GM12878 (cell line): ENCODE measurements around the gene TRIM38. TPM values are rescaled to one million over a fixed set of nuclear protein-coding genes. Genes with fewer than 3 reads are reported as not detected.

Source experiments
- ATAC-seq: fragments of 200-7000 bp; cut with Tn5 transposase; 3 replicates; pipeline ENCODE4 v1.9.1; 2020; ENCODE audit warnings: mild to moderate bottlenecking, moderate library complexity
- BruUV-seq: library from RNA; stranded (reverse); fragments of 400-500 nt; replicated peaks from 2 replicates; lab custom pipeline; 2021; lab: Mats Ljungman, UMichigan
- CTCF ChIA-PET: fragments of 300-600 bp; sonication (Branson Sonifier 250); formaldehyde crosslinking; extraction: SDS; loops from one replicate; lab custom pipeline; 2021; ENCODE audit warnings: inconsistent platforms; lab: Yijun Ruan, JAX
- POLR2A ChIA-PET: fragments of 350-600 bp; formaldehyde crosslinking; extraction: SDS; loops from one replicate; lab custom pipeline; 2021; ENCODE audit warnings: inconsistent platforms; lab: Charles Lee
- RAD21 ChIA-PET: fragments of 300-600 bp; sonication (Branson Sonifier 250); formaldehyde crosslinking; loops from one replicate; lab custom pipeline; 2023; ENCODE audit warnings: antibody characterized with exemption; ENCODE audit not compliant: unreplicated experiment; lab: Charles Lee
- SMC1A ChIA-PET: fragments of 300-600 bp; sonication (Branson Sonifier 250); formaldehyde crosslinking; loops from one replicate; lab custom pipeline; 2023; ENCODE audit not compliant: unreplicated experiment, uncharacterized antibody; lab: Charles Lee
- DNase-seq: peaks from one replicate; pipeline ENCODE4 v3.0.0-alpha.2; 2011; ENCODE audit warnings: low read depth, low spot score
- FAIRE-seq: peaks from 3 replicates; lab custom pipeline; 2011; peaks lifted over from hg19 to GRCh38; lab: Jason Lieb, UNC
- H2AFZ ChIP-seq: 2 replicates; pipeline ENCODE4 v1.6.0; 2011; ENCODE audit warnings: low read depth, low read length, control low read depth; ENCODE audit not compliant: control insufficient read depth
- H3K27ac ChIP-seq: 2 replicates; pipeline ENCODE4 v1.5.1; 2011; ENCODE audit warnings: control low read depth; ENCODE audit not compliant: control insufficient read depth, insufficient read depth
- H3K27me3 ChIP-seq, 2 experiments: replicated peaks in 1 of 2; 2 replicates each; pipeline versions ENCODE4 v1.6.0 to v1.6.1; 2011; ENCODE audit warnings: low read length in 1 of 2; ENCODE audit not compliant: control insufficient read depth in 2 of 2, insufficient read depth in 2 of 2
- H3K36me3 ChIP-seq, 2 experiments: 2 replicates each; pipeline ENCODE4 v1.5.1; 2011; ENCODE audit warnings: low read length in 1 of 2; ENCODE audit not compliant: control insufficient read depth in 2 of 2, insufficient read depth in 2 of 2
- H3K4me1 ChIP-seq: 2 replicates; pipeline ENCODE4 v1.6.1; 2011; ENCODE audit warnings: mild to moderate bottlenecking, low read length, moderate library complexity, mixed read lengths; ENCODE audit not compliant: control insufficient read depth, insufficient read depth
- H3K4me2 ChIP-seq: 2 replicates; pipeline ENCODE4 v1.6.0; 2011; ENCODE audit warnings: control low read depth; ENCODE audit not compliant: control insufficient read depth, insufficient read depth
- H3K4me3 ChIP-seq: fragments of 200-600 bp; sonication (generic); 2 replicates; pipeline ENCODE4 v1.5.1; 2016
- H3K79me2 ChIP-seq: 2 replicates; pipeline ENCODE4 v1.6.0; 2011; ENCODE audit warnings: low read length; ENCODE audit not compliant: control insufficient read depth, insufficient read depth
- H3K9ac ChIP-seq: 2 replicates; pipeline ENCODE4 v1.8.0; 2011; ENCODE audit warnings: low read length, control low read depth, mixed read lengths; ENCODE audit not compliant: control insufficient read depth, insufficient read depth
- H3K9me3 ChIP-seq: replicated peaks from 3 replicates; pipeline ENCODE4 v1.5.1; 2011; ENCODE audit warnings: mild to moderate bottlenecking, low read length; ENCODE audit not compliant: control insufficient read depth, insufficient read depth
- H4K20me1 ChIP-seq: 2 replicates; pipeline ENCODE4 v1.6.0; 2011; ENCODE audit not compliant: control insufficient read depth, insufficient read depth
- BACH1 ChIP-seq: fragments of 450-650 bp; IDR thresholded peaks from 2 replicates; pipeline ENCODE4 v1.6.1; 2017; ENCODE audit warnings: mild to moderate bottlenecking, borderline replicate concordance
- CBX3 ChIP-seq: fragments of 200-600 bp; sonication (generic); IDR thresholded peaks from 2 replicates; pipeline ENCODE4 v1.6.1; 2016; ENCODE audit warnings: low read depth, borderline replicate concordance
- JUND ChIP-seq: IDR thresholded peaks from 2 replicates; pipeline ENCODE4 v1.6.1; 2012; ENCODE audit warnings: low read depth, mild to moderate bottlenecking, low read length, improper control_type of control experiment, moderate library complexity
- MYC ChIP-seq: IDR thresholded peaks from 2 replicates; pipeline ENCODE4 v1.6.1; 2011; ENCODE audit warnings: mild to moderate bottlenecking, low read length, moderate library complexity, inconsistent platforms; ENCODE audit not compliant: insufficient read depth, insufficient replicate concordance, insufficient read length, severe bottlenecking
- NFYA ChIP-seq: IDR thresholded peaks from 2 replicates; pipeline ENCODE4 v1.6.1; 2011; ENCODE audit warnings: low read depth, mild to moderate bottlenecking, low read length, improper control_type of control experiment, borderline replicate concordance
- PML ChIP-seq: IDR thresholded peaks from 2 replicates; pipeline ENCODE4 v1.6.1; 2012; ENCODE audit warnings: low read length, inconsistent platforms
- RELB ChIP-seq: fragments of 450-650 bp; IDR thresholded peaks from 2 replicates; pipeline ENCODE4 v1.6.1; 2017; ENCODE audit warnings: low read depth, mild to moderate bottlenecking, moderate library complexity
- SREBF1 ChIP-seq: IDR thresholded peaks from 2 replicates; pipeline ENCODE4 v1.6.1; 2012; ENCODE audit warnings: mild to moderate bottlenecking, low read length
- ZBED1 ChIP-seq: IDR thresholded peaks from 2 replicates; pipeline ENCODE4 v1.6.1; 2016; ENCODE audit warnings: borderline replicate concordance
- ZNF207 ChIP-seq: fragments of 450-650 bp; IDR thresholded peaks from 2 replicates; pipeline ENCODE4 v1.6.1; 2014; ENCODE audit warnings: antibody characterized with exemption, mild to moderate bottlenecking, borderline replicate concordance
- ZNF592 ChIP-seq: fragments of 450-650 bp; IDR thresholded peaks from 2 replicates; pipeline ENCODE4 v1.6.1; 2017; ENCODE audit warnings: mild to moderate bottlenecking, moderate library complexity
- WGBS: methylation state at CpG from one replicate; pipeline ENCODE4 v1.1.6; 2016; ENCODE audit warnings: low lambda C conversion rate; ENCODE audit not compliant: insufficient replicate concordance, insufficient coverage; ENCODE audit errors: missing lambda C conversion rate; 5-methylcytosine and 5-hydroxymethylcytosine counted together
- in situ Hi-C: fragments of 300-500 bp; cut with MboI; formaldehyde crosslinking; loops from 9 replicates; pipeline ENCODE4 v1.14.3; 2018; ENCODE audit warnings: mixed read lengths
- intact Hi-C: fragments of 100-400 bp; cut with micrococcal nuclease; formaldehyde crosslinking; loops from one replicate; pipeline ENCODE4 v1.14.2; 2022; ENCODE audit not compliant: unreplicated experiment
- polyA plus RNA-seq, 11 experiments: library from polyadenylated mRNA; depleted of rRNA in 4 of 11; unstranded in 6 of 11; stranded (reverse) in 5 of 11; fragments of >200 nt; fragmentation: Nextera tagmentation in 4 of 11; fragmentation: Illumina TruSeq in 1 of 11; extraction: Ambion mirVana in 4 of 11; extraction: Trizol in 1 of 11; gene quantifications; 1 replicate in 1 of 11; 2 replicates in 10 of 11; pipeline versions ENCODE4 v1.2.1 to v1.2.3, GENCODE V29; 2011 to 2016; ENCODE audit warnings: inconsistent platforms in 2 of 11, missing spikeins in 2 of 11, low read depth in 1 of 11
- total RNA-seq, 4 experiments: library from RNA; depleted of rRNA in 3 of 4; stranded (reverse); fragments of >200 nt in 3 of 4; fragmentation: Illumina TruSeq in 1 of 4; extraction: Trizol in 1 of 4; gene quantifications; 2 replicates each; pipeline versions ENCODE4 v1.2.1 to v1.2.3, GENCODE V29; 2013 to 2021

Gene TRIM38
- total and polyA plus RNA-seq, 10 of the 15 experiments (the other 5 are each of a cell fraction or from before 2014, with no cell fraction given): 4.5 to 14.7 (median 11.1) TPM

- H3K27ac ChIP-seq: no peak overlapping the region
- intact Hi-C loops: no loop called here
- no peaks in the 10 kb centered on the region for H3K27me3 ChIP-seq
- H3K9ac ChIP-seq: no peak overlapping the region
- WGBS: 58% methylated on average over 1 of the region's 1 CpG
- in situ Hi-C loops: loop anchor here (25.0 kb wide), 1 partner anchor 687 kb away; no protein-coding TSS in a partner anchor
- DNase-seq (no peak), ATAC-seq (no peak), FAIRE-seq (no peak)
- H3K4me2 ChIP-seq: no peak overlapping the region
- no peak overlapping the region for H2AFZ ChIP-seq
- ChIA-PET RAD21 (no interaction called here), POLR2A (no interaction called here), CTCF (interaction anchor here (1.4 kb wide), 1 partner anchor 53 kb away, joined by 7 read pairs; no protein-coding TSS in a partner anchor), SMC1A (interaction anchor here (0.7 to 1.9 kb wide), 2 partner anchors 10 to 17 kb away, joined by 3 to 6 read pairs; no protein-coding TSS in a partner anchor)
- H3K4me3 ChIP-seq: no peak overlapping the region
- H4K20me1 ChIP-seq: no peaks in the 10 kb centered on the region
- no peak for TF ChIP-seq MYC
- TF ChIP-seq RELB: no peak
- TF ChIP-seq SREBF1: no peak
- no peaks in the 10 kb centered on the region for H3K4me1 ChIP-seq
- H3K36me3 ChIP-seq: no peaks in the 10 kb centered on the region
- no peaks in the 10 kb centered on the region for H3K79me2 ChIP-seq
- BruUV-seq: no TSS peak
- peaks cover 3% of the 10 kb centered on the region; the same call in 2 of the 3 replicates for H3K9me3 ChIP-seq
Observed at GRCh38 chr6:25949695-25950094, 12.9 kb upstream of the TRIM38 start.

GRCh38 chr6:25950297-25950696, 12.3 kb upstream of the TRIM38 start:
- no peak overlapping the region for H3K9ac ChIP-seq
- H3K4me3 ChIP-seq: no peak overlapping the region
- H2AFZ ChIP-seq: no peak overlapping the region
- POLR2A ChIA-PET: no interaction called here
- no peak for TF ChIP-seq ZNF207
- TF ChIP-seq JUND: no peak
- no peak for TF ChIP-seq BACH1
- TF ChIP-seq NFYA: no peak
- TF ChIP-seq ZNF592: no peak
- TF ChIP-seq PML: no peak
- no peak for TF ChIP-seq CBX3
- TF ChIP-seq ZBED1: no peak
- WGBS: 83% methylated on average over 4 of the region's 4 CpGs
- no peaks in the 10 kb centered on the region for H4K20me1 ChIP-seq
- FAIRE-seq (no peak), DNase-seq (no peak), ATAC-seq (no peak)
- no peaks in the 10 kb centered on the region for H3K27me3 ChIP-seq
- H3K4me1 ChIP-seq: no peaks in the 10 kb centered on the region
- no peaks in the 10 kb centered on the region for H3K79me2 ChIP-seq
- in situ Hi-C loops (no loop called here), intact Hi-C loops (no loop called here)
- H3K27ac ChIP-seq: no peak overlapping the region
- H3K9me3 ChIP-seq: peaks cover 3% of the 10 kb centered on the region; the same call in 2 of the 3 replicates
- no peaks in the 10 kb centered on the region for H3K36me3 ChIP-seq
- BruUV-seq: no TSS peak
- CTCF ChIA-PET: interaction anchor here (1.4 kb wide), 1 partner anchor 53 kb away, joined by 7 read pairs; no protein-coding TSS in a partner anchor
- SMC1A ChIA-PET: interaction anchor here (0.7 to 1.9 kb wide), 2 partner anchors 9 to 16 kb away, joined by 3 to 6 read pairs; no protein-coding TSS in a partner anchor
- RAD21 ChIA-PET: no interaction called here
- no peak overlapping the region for H3K4me2 ChIP-seq
